ENCODE results near the gene CAMK2A. TPM values are rescaled to one million over a fixed set of nuclear protein-coding genes. Genes with fewer than 3 reads are reported as not detected.

CAMK2A gene
- total RNA-seq, 2 experiments from 2014 or later = not detected

- Histone ChIP-seq H3K9me2 (ENCODE audit: insufficient read depth, low read length) (no peaks in the 10 kb centered on the region), H3K36me3 (ENCODE audit: insufficient read depth, low read length) (no peaks in the 10 kb centered on the region), H3K4me2 (ENCODE audit: low read length) (no peak overlapping the region), H3K79me2 (ENCODE audit: insufficient read depth, low read depth, low read length) (no peaks in the 10 kb centered on the region), H4K20me1 (ENCODE audit: insufficient read depth, low read length) (no peaks in the 10 kb centered on the region), H2AFZ (ENCODE audit: low read length) (no peak overlapping the region), H3K4me3 (ENCODE audit: low read depth, low read length, poor library complexity, severe bottlenecking) (no peak overlapping the region), H3K9me3 (ENCODE audit: low read length) (no peaks in the 10 kb centered on the region), H3K4me1 (ENCODE audit: insufficient read depth, low read length, poor library complexity, severe bottlenecking) (no peaks in the 10 kb centered on the region), H3K27ac (ENCODE audit: low read depth, low read length, poor library complexity, severe bottlenecking) (no peak overlapping the region)
- POLR2A ChIA-PET = interaction anchor here (0.6 kb wide), 1 partner anchor 10 kb away, joined by 3 read pairs; no protein-coding TSS in a partner anchor
- TF ChIP-seq CTCF (conservative IDR thresholded peaks at IDR 0.05; ENCODE audit: low read length) (no peak), EZH2phosphoT487 (IDR thresholded peaks at IDR 0.05; ENCODE audit: borderline replicate concordance, low read depth, low read length) (no peak)
- no peak for DNase-seq (ENCODE audit: low spot score)
- intact Hi-C loops (cut with micrococcal nuclease; ENCODE audit: unreplicated experiment) = no loop called here
- no TSS peak for BruUV-seq (replicated peaks)
- CTCF ChIA-PET (ENCODE audit: unreplicated experiment) = no interaction called here
Observed at GRCh38 chr5:150271296-150271692, 18.3 kb downstream of the CAMK2A start.

- H3K27ac ChIP-seq (ENCODE audit: low read depth, low read length, poor library complexity, severe bottlenecking) = no peak overlapping the region
- TF ChIP-seq EZH2phosphoT487 (IDR thresholded peaks at IDR 0.05; ENCODE audit: borderline replicate concordance, low read depth, low read length) (no peak), CTCF (conservative IDR thresholded peaks at IDR 0.05; ENCODE audit: low read length) (no peak)
- no peaks in the 10 kb centered on the region for H3K79me2 ChIP-seq (ENCODE audit: insufficient read depth, low read depth, low read length)
- intact Hi-C loops (cut with micrococcal nuclease; ENCODE audit: unreplicated experiment) = no loop called here
- H4K20me1 ChIP-seq (ENCODE audit: insufficient read depth, low read length) = no peaks in the 10 kb centered on the region
- H3K9me2 ChIP-seq (ENCODE audit: insufficient read depth, low read length) = no peaks in the 10 kb centered on the region
- H2AFZ ChIP-seq (ENCODE audit: low read length) = no peak overlapping the region
- no peaks in the 10 kb centered on the region for H3K36me3 ChIP-seq (ENCODE audit: insufficient read depth, low read length)
- no peak overlapping the region for H3K4me2 ChIP-seq (ENCODE audit: low read length)
- no peak for DNase-seq (ENCODE audit: low spot score)
- H3K4me1 ChIP-seq (ENCODE audit: insufficient read depth, low read length, poor library complexity, severe bottlenecking) = no peaks in the 10 kb centered on the region
- H3K4me3 ChIP-seq (ENCODE audit: low read depth, low read length, poor library complexity, severe bottlenecking) = no peak overlapping the region
- POLR2A ChIA-PET = interaction anchor here (1.0 kb wide), 1 partner anchor 38 kb away, joined by 6 read pairs; no protein-coding TSS in a partner anchor
- no peaks in the 10 kb centered on the region for H3K9me3 ChIP-seq (ENCODE audit: low read length)
- CTCF ChIA-PET (ENCODE audit: unreplicated experiment) = interaction anchor here (0.6 to 0.9 kb wide), 2 partner anchors 17 to 52 kb away, joined by 3 to 4 read pairs; no protein-coding TSS in a partner anchor
- no TSS peak for BruUV-seq (replicated peaks)
Observed at GRCh38 chr5:150270541-150271295, 18.9 kb downstream of the CAMK2A start.

DNA sequence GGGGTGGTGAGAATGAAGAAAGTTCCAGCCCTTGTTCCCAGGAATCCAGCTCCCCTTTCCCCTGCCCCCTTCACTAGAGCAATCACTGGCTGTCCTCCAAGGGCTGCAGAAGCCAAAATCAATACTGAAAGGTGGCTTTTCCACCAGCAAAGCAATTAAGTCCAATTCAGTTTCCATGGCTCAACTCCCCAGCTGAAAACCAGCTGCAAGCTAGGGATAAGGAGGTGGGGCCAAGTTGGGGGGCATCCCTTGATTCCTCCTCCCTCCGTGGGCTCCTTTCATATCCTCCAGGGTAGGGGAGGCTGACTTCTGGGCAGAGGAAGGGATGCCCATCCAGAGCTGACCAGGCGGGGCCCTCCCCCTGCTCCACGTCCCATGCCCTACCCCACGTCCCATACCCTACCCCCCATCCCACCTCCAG, 22.7 kb downstream of the CAMK2A start:
- Histone ChIP-seq H3K27ac (ENCODE audit: low read depth, low read length, poor library complexity, severe bottlenecking) (no peak overlapping the region), H3K79me2 (ENCODE audit: insufficient read depth, low read depth, low read length) (no peaks in the 10 kb centered on the region), H4K20me1 (ENCODE audit: insufficient read depth, low read length) (no peaks in the 10 kb centered on the region), H3K36me3 (ENCODE audit: insufficient read depth, low read length) (no peaks in the 10 kb centered on the region), H3K9me2 (ENCODE audit: insufficient read depth, low read length) (no peaks in the 10 kb centered on the region), H3K4me1 (ENCODE audit: insufficient read depth, low read length, poor library complexity, severe bottlenecking) (no peaks in the 10 kb centered on the region), H2AFZ (ENCODE audit: low read length) (no peak overlapping the region), H3K4me3 (ENCODE audit: low read depth, low read length, poor library complexity, severe bottlenecking) (no peak overlapping the region), H3K4me2 (ENCODE audit: low read length) (no peak overlapping the region), H3K9me3 (ENCODE audit: low read length) (no peaks in the 10 kb centered on the region)
- intact Hi-C loops (cut with micrococcal nuclease; ENCODE audit: unreplicated experiment) = no loop called here
- POLR2A ChIA-PET = no interaction called here
- no peak for DNase-seq (ENCODE audit: low spot score)
- TF ChIP-seq CTCF (conservative IDR thresholded peaks at IDR 0.05; ENCODE audit: low read length) (no peak), EZH2phosphoT487 (IDR thresholded peaks at IDR 0.05; ENCODE audit: borderline replicate concordance, low read depth, low read length) (no peak)
- CTCF ChIA-PET (ENCODE audit: unreplicated experiment) = no interaction called here
- no TSS peak for BruUV-seq (replicated peaks)
